Ascending aorta (tissue), 2 donors: ENCODE data around the gene PGBD5. TPM values are rescaled to one million over a fixed set of nuclear protein-coding genes. Genes with fewer than 3 reads are reported as not detected.

Source experiments
- DNase-seq, 2 donors: peaks; one replicate each; pipeline ENCODE4 v3.0.0-alpha.2; 2019; ENCODE audit warnings: low spot score in 2 of 2
- H3K27ac ChIP-seq, 2 donors: fragments of 200-600 bp; sonication (generic); one replicate each; pipeline ENCODE4 v1.5.1; 2016 to 2017; ENCODE audit warnings: mild to moderate bottlenecking in 1 of 2
- H3K27me3 ChIP-seq: fragments of 200-600 bp; sonication (generic); one replicate; pipeline ENCODE4 v1.5.1; 2017
- H3K36me3 ChIP-seq, 2 donors: fragments of 200-600 bp; sonication (generic); one replicate each; pipeline ENCODE4 v1.5.1; 2016
- H3K4me1 ChIP-seq, 2 donors: fragments of 200-600 bp; sonication (generic); one replicate each; pipeline ENCODE4 v1.5.1; 2016 to 2017; ENCODE audit warnings: mild to moderate bottlenecking in 1 of 2
- H3K4me3 ChIP-seq, 2 donors: fragments of 200-600 bp; sonication (generic); one replicate each; pipeline ENCODE4 v1.5.1; 2016 to 2017; ENCODE audit warnings: mild to moderate bottlenecking in 1 of 2
- H3K9me3 ChIP-seq, 2 donors: fragments of 200-600 bp; sonication (generic); one replicate each; pipeline ENCODE4 v1.5.1; 2016
- intact Hi-C: fragments of 100-400 bp; cut with DNase I; formaldehyde crosslinking; loops from one replicate; pipeline ENCODE4 v1.15.1; 2023
- total RNA-seq: library from RNA; depleted of rRNA; stranded (reverse); fragments of >200 nt; gene quantifications from one replicate; pipeline ENCODE4 v1.1.0, GENCODE V29; 2016
- TF ChIP-seq, protein P1 (sequence below), 3 experiments: fragments of 200-600 bp in 2 of 3; fragments of 450-650 bp in 1 of 3; sonication (generic) in 2 of 3; IDR thresholded peaks; one replicate each; pipeline ENCODE4 v1.5.1; 2016 to 2019; ENCODE audit warnings: antibody characterized with exemption in 3 of 3, mild to moderate bottlenecking in 1 of 3, moderate library complexity in 1 of 3

PGBD5 gene
- total RNA-seq, 1 donor from 2014 or later: not detected

GRCh38 chr1:230379928-230380327, 46.2 kb downstream of the PGBD5 start:
- H3K36me3 ChIP-seq: no peaks in the 10 kb centered on the region
- no peaks in the 10 kb centered on the region for H3K27me3 ChIP-seq
- intact Hi-C loops: no loop called here
- TF ChIP-seq, protein P1, sequence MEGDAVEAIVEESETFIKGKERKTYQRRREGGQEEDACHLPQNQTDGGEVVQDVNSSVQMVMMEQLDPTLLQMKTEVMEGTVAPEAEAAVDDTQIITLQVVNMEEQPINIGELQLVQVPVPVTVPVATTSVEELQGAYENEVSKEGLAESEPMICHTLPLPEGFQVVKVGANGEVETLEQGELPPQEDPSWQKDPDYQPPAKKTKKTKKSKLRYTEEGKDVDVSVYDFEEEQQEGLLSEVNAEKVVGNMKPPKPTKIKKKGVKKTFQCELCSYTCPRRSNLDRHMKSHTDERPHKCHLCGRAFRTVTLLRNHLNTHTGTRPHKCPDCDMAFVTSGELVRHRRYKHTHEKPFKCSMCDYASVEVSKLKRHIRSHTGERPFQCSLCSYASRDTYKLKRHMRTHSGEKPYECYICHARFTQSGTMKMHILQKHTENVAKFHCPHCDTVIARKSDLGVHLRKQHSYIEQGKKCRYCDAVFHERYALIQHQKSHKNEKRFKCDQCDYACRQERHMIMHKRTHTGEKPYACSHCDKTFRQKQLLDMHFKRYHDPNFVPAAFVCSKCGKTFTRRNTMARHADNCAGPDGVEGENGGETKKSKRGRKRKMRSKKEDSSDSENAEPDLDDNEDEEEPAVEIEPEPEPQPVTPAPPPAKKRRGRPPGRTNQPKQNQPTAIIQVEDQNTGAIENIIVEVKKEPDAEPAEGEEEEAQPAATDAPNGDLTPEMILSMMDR (IDR thresholded peaks at IDR 0.05): no peak
- no peaks in the 10 kb centered on the region for H3K4me1 ChIP-seq
- no peak for DNase-seq
- H3K4me3 ChIP-seq: no peak overlapping the region
- no peak overlapping the region for H3K27ac ChIP-seq
- H3K9me3 ChIP-seq: peaks cover 0 to 8% of the 10 kb centered on the region in 2 donors

DNA sequence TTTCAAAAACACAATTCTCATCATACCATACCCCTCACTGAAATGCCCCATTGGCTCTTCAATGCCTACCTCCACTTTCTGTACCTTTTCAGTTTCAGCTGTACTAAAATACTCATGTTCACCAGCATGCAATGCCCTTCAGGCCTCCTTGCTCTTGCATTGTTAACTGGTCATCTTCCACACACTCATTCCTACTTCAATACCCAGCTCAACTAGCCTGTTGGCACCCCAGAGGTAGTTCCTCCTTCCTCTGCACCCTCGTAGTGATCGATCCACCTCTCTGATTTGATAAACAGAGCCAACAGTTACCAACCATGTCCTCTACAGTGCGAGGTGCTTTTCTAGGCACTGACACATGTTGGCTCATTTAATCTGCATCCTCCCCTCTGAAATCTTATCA, 46.7 kb downstream of the PGBD5 start:
- Histone ChIP-seq H3K9me3 (peaks cover 0 to 8% of the 10 kb centered on the region in 2 donors), H3K4me3 (no peak overlapping the region), H3K27me3 (no peaks in the 10 kb centered on the region), H3K27ac (no peak overlapping the region), H3K4me1 (no peaks in the 10 kb centered on the region), H3K36me3 (no peaks in the 10 kb centered on the region)
- TF ChIP-seq, protein P1 (IDR thresholded peaks at IDR 0.05): no peak
- intact Hi-C loops: no loop called here
- no peak for DNase-seq

DNA sequence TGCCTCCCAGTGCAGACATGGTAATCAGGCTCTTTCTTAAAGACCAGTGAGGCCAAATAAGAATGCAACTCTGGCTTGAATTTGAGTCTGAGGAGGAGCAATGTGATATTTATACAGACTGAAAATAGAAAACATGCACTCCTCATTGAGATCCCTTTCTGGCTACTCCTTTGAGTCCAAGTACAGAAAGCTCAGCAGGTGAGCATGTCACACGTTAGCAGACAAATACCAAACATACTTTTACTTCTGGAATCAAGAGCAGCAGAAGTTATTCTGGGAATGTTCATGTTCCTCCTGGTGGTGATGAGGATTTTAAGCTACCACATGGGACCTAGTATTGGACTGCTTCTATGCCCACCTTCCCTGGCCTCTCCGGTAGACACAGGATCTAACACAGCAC, 48.3 kb downstream of the PGBD5 start:
- TF ChIP-seq, protein P1 (IDR thresholded peaks at IDR 0.05): no peak
- no peak overlapping the region for H3K27ac ChIP-seq
- no peak overlapping the region for H3K4me3 ChIP-seq
- DNase-seq: no peak
- H3K9me3 ChIP-seq: peaks cover 0 to 8% of the 10 kb centered on the region in 2 donors
- H3K36me3 ChIP-seq: no peaks in the 10 kb centered on the region
- no peaks in the 10 kb centered on the region for H3K27me3 ChIP-seq
- H3K4me1 ChIP-seq: no peaks in the 10 kb centered on the region
- intact Hi-C loops: no loop called here

DNA sequence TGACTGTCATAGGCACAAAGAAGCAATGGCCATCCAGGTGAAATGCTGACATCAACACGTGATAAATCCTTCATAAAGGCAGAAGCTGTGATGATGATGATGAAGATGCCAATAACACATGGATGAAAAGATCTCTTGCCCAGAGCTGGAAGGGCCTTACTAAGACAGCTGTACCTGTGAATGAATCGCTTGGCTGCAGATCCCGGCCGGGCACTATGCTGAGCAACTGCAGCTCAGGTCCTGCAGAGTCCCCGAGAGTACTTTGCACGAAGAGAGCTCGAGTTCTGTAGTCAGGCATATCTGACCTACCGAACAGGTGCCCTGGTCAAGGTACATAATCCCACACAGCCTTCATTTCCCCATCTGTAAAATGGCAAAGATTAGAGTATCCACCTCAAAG, 48.8 kb downstream of the PGBD5 start:
- Histone ChIP-seq H3K9me3 (peaks cover 0 to 8% of the 10 kb centered on the region in 2 donors), H3K27ac (no peak overlapping the region), H3K4me1 (no peaks in the 10 kb centered on the region), H3K4me3 (no peak overlapping the region), H3K36me3 (no peaks in the 10 kb centered on the region), H3K27me3 (no peaks in the 10 kb centered on the region)
- intact Hi-C loops: no loop called here
- no peak for DNase-seq
- TF ChIP-seq, protein P1 (IDR thresholded peaks at IDR 0.05): no peak

GRCh38 chr1:230376296-230376695, 49.8 kb downstream of the PGBD5 start:
- Histone ChIP-seq H3K4me3 (no peak overlapping the region), H3K27ac (no peak overlapping the region), H3K9me3 (peaks cover 0 to 8% of the 10 kb centered on the region in 2 donors), H3K36me3 (no peaks in the 10 kb centered on the region), H3K4me1 (no peaks in the 10 kb centered on the region), H3K27me3 (no peaks in the 10 kb centered on the region)
- intact Hi-C loops: no loop called here
- DNase-seq: no peak
- TF ChIP-seq, protein P1 (IDR thresholded peaks at IDR 0.05): no peak

DNA sequence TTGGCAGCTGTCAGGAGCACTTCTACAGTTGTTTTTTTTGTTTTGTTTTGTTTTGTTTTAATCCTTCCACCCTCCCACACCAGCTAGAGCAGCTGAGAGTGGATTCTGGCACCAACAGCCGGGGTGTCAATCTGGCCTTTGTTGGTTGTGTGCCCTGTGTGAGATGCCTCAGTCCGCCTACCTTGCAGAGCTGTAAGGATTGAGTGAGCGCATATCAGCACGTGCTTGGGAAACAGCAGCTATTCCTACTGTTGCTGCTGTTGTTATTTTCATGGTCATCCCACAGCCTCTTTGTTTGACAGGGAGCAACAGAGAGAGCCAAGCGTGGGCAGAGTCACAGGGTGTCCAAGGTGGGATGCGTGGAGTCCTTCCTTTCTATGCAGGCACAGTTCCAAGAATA, 50.4 kb downstream of the PGBD5 start:
- H3K27me3 ChIP-seq: no peaks in the 10 kb centered on the region
- TF ChIP-seq, protein P1 (IDR thresholded peaks at IDR 0.05): no peak
- no peak overlapping the region for H3K4me3 ChIP-seq
- no peaks in the 10 kb centered on the region for H3K4me1 ChIP-seq
- H3K27ac ChIP-seq: no peak overlapping the region
- peaks cover 0 to 8% of the 10 kb centered on the region in 2 donors for H3K9me3 ChIP-seq
- DNase-seq: no peak
- intact Hi-C loops: no loop called here
- no peaks in the 10 kb centered on the region for H3K36me3 ChIP-seq
